ENCODE measurements around the gene SOCS1.

DNA sequence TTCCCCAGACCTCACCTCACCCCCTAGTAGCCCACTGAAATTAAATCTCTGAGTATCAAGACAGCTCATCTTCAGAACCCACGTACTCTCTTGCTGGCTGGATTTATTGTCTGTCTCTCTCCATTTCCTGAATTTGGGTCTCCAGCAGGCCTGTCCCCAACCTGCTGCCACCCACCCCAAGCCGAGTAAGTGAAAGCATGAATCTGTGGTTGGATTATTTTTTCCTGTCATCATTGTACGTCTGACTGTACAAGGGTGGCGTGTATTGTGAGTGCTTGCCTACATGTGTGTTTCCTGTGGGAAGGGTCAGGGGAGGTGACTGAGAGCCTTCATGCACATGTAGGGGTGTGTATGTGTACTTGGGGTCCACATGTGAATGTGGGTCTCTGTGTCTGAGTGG is 7.7 kb upstream of the SOCS1 start:
- TF ChIP-seq SP1 (IDR thresholded peaks at IDR 0.05) (no peak), JUND (IDR thresholded peaks at IDR 0.05) (no peak), TAF1 (conservative IDR thresholded peaks at IDR 0.05) (no peak), ZBTB33 (IDR thresholded peaks at IDR 0.05) (no peak), REST (IDR thresholded peaks at IDR 0.05) (no peak), RXRA (IDR thresholded peaks at IDR 0.05) (no peak), FOXA2 (IDR thresholded peaks at IDR 0.05) (no peak), ATF3 (IDR thresholded peaks at IDR 0.05) (no peak), YY1 (IDR thresholded peaks at IDR 0.05) (no peak)
- TF ChIP-seq, protein P1, sequence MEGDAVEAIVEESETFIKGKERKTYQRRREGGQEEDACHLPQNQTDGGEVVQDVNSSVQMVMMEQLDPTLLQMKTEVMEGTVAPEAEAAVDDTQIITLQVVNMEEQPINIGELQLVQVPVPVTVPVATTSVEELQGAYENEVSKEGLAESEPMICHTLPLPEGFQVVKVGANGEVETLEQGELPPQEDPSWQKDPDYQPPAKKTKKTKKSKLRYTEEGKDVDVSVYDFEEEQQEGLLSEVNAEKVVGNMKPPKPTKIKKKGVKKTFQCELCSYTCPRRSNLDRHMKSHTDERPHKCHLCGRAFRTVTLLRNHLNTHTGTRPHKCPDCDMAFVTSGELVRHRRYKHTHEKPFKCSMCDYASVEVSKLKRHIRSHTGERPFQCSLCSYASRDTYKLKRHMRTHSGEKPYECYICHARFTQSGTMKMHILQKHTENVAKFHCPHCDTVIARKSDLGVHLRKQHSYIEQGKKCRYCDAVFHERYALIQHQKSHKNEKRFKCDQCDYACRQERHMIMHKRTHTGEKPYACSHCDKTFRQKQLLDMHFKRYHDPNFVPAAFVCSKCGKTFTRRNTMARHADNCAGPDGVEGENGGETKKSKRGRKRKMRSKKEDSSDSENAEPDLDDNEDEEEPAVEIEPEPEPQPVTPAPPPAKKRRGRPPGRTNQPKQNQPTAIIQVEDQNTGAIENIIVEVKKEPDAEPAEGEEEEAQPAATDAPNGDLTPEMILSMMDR (IDR thresholded peaks at IDR 0.05; ENCODE audit: low read depth, low read length, missing input control): no peak

All from liver (tissue), 3 donors.